ENCODE results near the gene ACADL. TPM values are rescaled to one million over a fixed set of nuclear protein-coding genes. Genes with fewer than 3 reads are reported as not detected.
A peak's percentile ranks its signal among the peaks of the same experiment; 100 is the strongest.
"Not testable (repeated sequence)": the region's sequence is repeated elsewhere in the genome, so short reads cannot be mapped to it uniquely, and the experiment has no call there.

The ACADL gene
- total RNA-seq, 1 donor from 2014 or later = 6.0 TPM

- DNase-seq (ENCODE audit: low spot score) = no peak
Observed at GRCh38 chr2:210203147-210203546, 22.1 kb downstream of the ACADL start.

- DNase-seq (ENCODE audit: low spot score) = no peak
Observed at GRCh38 chr2:210199854-210200253, 25.4 kb downstream of the ACADL start.

GRCh38 chr2:210199186-210199765 is 26.0 kb downstream of the ACADL start:
- peak; percentile 36 for DNase-seq (ENCODE audit: low spot score)

- no peak for DNase-seq (ENCODE audit: low spot score)
Observed at GRCh38 chr2:210198326-210198725, 26.9 kb downstream of the ACADL start.

- DNase-seq (ENCODE audit: low spot score) = no peak
Observed at GRCh38 chr2:210197720-210198119, 27.5 kb downstream of the ACADL start.

GRCh38 chr2:210195101-210195852 is 30.0 kb downstream of the ACADL start:
- peak; percentile 55 for DNase-seq (ENCODE audit: low spot score)

- DNase-seq (ENCODE audit: low spot score) = no peak
Observed at GRCh38 chr2:210190345-210190744, 34.9 kb downstream of the ACADL start.

- DNase-seq (ENCODE audit: low spot score) = no peak
Observed at GRCh38 chr2:210189452-210190138, 35.7 kb downstream of the ACADL start.

GRCh38 chr2:210188755-210189154 is 36.5 kb downstream of the ACADL start:
- peak; percentile 35 for DNase-seq (ENCODE audit: low spot score)

GRCh38 chr2:210188190-210188589 is 37.1 kb downstream of the ACADL start:
- no peak for DNase-seq (ENCODE audit: low spot score)

GRCh38 chr2:210183936-210184335 is 41.3 kb downstream of the ACADL start:
- not testable (repeated sequence) for DNase-seq (ENCODE audit: low spot score)

GRCh38 chr2:210181606-210182088 is 43.6 kb downstream of the ACADL start:
- not testable (repeated sequence) for DNase-seq (ENCODE audit: low spot score)

- DNase-seq (ENCODE audit: low spot score) = not testable (repeated sequence)
Observed at GRCh38 chr2:210181033-210181605, 44.1 kb downstream of the ACADL start.

- DNase-seq (ENCODE audit: low spot score) = no peak
Observed at GRCh38 chr2:210180477-210180876, 44.8 kb downstream of the ACADL start.

- DNase-seq (ENCODE audit: low spot score) = no peak
Observed at GRCh38 chr2:210179351-210179990, 45.8 kb downstream of the ACADL start.

- DNase-seq (ENCODE audit: low spot score) = no peak
Observed at GRCh38 chr2:210177769-210178168, 47.5 kb downstream of the ACADL start.

GRCh38 chr2:210177115-210177514 is 48.1 kb downstream of the ACADL start:
- not testable (repeated sequence) for DNase-seq (ENCODE audit: low spot score)

- no peak for DNase-seq (ENCODE audit: low spot score)
Observed at GRCh38 chr2:210174086-210174485, 51.2 kb downstream of the ACADL start.

- DNase-seq (ENCODE audit: low spot score) = peak; percentile 7
Observed at GRCh38 chr2:210172219-210172575, 53.0 kb downstream of the ACADL start.

GRCh38 chr2:210171309-210172218 is 53.7 kb downstream of the ACADL start, which contains the start of gene KANSL1L:
TSS of gene KANSL1L (minus strand) at chr2:210171409. CDS start at chr2:210154582, 16,827 bp downstream.
- peak; percentile 98 for DNase-seq (ENCODE audit: low spot score)
